NOMO-1 treated with dmso at 0.1 percent for 144 hours (cell line): ENCODE data around the gene ACTR3.

Experiments
- DNase-seq: peaks from one replicate; lab custom pipeline; 2025; ENCODE audit not compliant: unreplicated experiment; lab: John Stamatoyannopoulos, UW

Gene ACTR3

DNA sequence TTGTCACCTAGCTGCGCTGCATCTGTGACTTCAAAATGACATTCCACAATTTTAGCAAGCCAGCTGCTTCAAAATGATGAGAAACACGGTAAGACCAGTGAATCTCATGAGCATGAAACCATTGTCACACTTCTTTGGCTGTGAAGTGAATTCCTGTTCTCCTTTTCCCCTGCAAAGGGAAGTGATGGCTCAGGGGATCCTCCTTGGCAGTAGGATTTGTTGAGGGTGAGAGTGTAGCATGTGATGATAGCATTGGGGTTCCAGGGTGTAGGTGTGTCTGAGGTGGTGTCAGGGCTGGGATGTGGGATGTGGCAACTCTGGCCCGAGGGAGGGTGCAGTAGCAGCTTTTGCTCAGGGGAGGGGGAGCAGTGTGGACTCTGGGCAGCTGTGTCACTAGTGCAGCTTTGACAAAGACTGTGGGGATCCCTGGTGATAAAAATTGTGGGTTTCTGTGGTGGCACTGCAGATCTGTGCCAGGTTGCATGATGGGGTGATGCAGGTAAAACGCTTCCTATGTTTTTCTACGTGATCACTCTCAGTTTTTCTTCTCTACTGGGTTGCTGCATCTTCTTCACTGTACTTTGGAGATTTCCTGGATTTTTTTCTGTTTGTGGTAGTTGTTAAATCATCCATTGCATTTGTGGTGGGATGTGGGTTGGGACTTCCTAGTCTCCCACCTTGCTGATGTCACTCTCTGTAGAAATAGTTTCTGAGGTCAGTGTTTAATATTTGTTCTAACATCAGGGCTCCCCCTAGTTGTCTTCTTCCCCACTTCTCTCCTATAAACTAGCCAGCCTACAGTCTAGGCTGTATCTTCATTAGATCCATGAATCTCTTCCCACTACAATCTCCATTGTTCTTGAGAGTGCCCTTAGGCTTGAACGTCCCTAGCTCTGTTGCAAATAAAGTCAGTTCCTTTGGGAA lies 107.0 kb downstream of the ACTR3 start:
- DNase-seq, result no peak

- no peak for DNase-seq
Measured at GRCh38 chr2:114001152-114001551, 111.3 kb downstream of the ACTR3 start.

DNA sequence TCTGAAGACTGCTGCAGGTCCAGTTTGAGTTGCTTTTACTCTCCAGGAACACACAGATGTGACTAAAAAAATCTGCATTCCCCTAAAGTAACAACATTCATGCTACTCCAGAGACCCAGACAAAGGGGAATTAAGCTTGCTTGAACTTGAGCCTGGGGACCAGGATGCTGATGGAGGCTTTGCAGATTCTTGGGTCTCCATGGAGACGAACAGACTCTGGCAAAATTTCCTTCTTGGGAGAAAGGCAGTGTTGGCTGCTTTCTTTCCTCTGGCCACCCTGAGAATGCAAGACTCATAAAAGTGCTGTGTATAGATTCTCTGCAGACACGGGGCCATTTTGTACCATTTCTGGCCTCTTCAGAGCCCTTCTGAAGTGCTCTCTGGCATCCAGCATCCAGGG lies 112.0 kb downstream of the ACTR3 start:
- no peak for DNase-seq

DNA sequence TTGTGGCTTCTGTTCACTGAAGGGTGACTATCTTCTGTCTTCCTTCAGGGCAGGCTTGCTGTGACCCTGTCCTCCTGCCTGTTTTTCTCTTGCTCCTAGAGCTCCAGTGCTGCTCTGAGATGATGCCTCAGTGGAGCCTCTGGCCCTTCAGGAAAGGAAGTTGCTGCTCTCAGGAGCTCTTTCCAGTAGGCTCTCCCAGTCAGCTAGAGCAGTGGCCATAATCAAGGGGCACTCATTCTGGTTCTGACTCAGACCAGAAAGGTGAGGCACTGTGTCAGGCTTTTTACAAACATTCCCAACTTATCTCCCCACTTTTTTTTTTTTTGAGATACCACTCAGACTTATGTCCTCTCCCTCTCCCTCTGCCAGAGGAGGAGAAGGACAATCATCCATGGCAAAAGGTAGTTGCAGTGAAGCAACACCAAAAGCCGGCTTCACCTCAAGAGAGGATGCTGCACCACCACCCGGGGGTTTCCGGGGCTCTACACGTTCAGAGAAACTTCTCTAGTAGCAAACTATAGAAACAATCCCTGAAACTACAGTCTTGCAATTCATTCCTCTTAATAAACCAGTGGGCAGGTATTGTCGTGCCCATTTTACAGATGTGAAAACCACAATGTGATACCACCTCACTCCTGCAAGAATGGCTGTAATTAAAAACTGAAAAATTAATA lies 115.4 kb downstream of the ACTR3 start:
- no peak for DNase-seq

DNA sequence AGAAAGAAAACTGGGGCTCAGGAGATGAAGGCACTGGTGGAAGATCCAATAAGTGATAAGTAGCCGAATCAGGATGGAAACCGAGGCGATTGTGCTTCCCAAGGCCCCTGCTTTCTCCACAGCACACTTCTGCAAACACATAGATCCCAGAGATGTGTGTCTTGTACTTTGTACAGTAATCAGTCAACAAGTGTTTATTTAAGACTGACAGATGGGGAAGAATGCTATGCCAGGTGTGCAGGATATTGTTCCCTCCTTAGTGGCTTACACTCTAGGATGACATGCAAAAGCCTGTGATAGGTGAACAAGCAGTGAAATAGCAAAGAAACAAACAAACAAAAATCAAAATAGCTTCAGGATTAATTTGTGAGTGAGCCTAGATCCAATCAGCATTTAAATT lies 116.6 kb downstream of the ACTR3 start:
- no peak for DNase-seq

DNA sequence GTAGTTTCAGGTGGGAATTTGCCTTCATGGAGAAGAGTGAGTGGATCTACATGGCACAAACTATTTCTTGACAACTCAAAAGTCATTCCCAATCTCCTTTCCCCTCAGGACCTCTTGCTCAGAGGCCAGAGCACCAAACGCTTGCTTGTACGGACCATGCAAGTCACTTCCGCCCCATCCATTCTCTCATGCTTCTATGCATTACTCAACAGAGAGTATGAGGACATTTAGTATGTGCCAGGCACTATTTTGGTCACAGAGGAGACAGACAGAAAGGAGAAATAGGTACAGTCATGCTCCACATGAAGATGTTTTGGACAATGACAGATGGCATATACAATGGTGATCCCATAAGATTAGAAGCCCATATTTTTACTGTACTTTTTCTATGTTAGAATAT lies 117.5 kb downstream of the ACTR3 start:
- peak; percentile 68 for DNase-seq

DNA sequence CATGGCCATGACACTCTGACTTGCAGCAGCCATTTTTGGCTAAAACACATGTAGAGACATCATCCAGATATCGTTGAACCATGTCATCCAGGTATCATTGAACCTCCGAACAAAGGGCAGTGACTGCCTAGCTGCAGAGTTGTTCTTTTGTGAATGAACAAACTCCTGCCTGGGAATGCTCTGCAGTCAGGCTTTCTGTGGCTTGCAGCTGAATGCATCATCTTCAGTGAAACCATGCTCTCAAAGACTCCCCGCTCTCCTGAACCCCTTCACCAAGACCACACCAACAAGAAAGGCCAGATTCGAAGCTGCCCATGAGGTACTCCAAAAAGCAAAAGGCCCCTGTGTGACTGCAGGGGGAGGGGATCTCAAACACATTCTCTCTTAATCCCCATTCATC lies 118.8 kb downstream of the ACTR3 start:
- no peak for DNase-seq

GRCh38 chr2:114009205-114009944 lies 119.5 kb downstream of the ACTR3 start:
- DNase-seq, result no peak

DNA sequence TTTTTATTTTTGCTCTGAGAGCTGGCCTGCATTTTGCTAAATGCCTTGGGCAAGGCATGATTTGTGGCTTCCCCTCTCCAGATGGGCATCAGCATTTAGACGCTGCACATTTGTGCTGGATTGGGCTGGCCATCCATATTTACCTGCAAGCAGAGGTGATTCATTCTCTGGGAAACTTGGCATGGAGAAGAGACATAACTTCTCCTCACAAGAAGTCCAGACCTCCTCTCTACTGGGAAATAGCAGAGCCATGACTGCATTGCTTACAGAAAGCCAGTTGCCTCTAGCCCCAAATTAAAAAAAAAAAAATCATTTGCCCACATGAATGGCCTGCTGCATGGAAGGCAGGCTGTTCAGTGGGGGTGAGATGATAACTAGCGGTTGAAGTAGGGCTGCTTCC lies 120.1 kb downstream of the ACTR3 start:
- no peak for DNase-seq

GRCh38 chr2:114011713-114012112 lies 121.8 kb downstream of the ACTR3 start:
- DNase-seq, result peak; percentile 25
